IMR-90 (cell line): ENCODE measurements around the gene MAGI2. TPM values are rescaled to one million over a fixed set of nuclear protein-coding genes. Genes with fewer than 3 reads are reported as not detected.

Experiments used
- ATAC-seq: fragments of 200-7000 bp; cut with Tn5 transposase; 2 replicates; pipeline ENCODE4 v1.9.1; 2020; ENCODE audit warnings: low read depth, mild to moderate bottlenecking, moderate library complexity
- BruUV-seq: library from RNA; stranded (reverse); fragments of 400-500 nt; replicated peaks from 2 replicates; lab custom pipeline; 2021; lab: Mats Ljungman, UMichigan
- CTCF ChIA-PET: fragments of 300-600 bp; formaldehyde crosslinking; extraction: SDS; loops from one replicate; lab custom pipeline; 2021; ENCODE audit warnings: antibody characterized with exemption; lab: Yijun Ruan, JAX
- POLR2A ChIA-PET: fragments of 300-600 bp; sonication (Branson Sonifier 250); formaldehyde crosslinking; loops from one replicate; lab custom pipeline; 2022; ENCODE audit warnings: antibody characterized with exemption; ENCODE audit not compliant: unreplicated experiment; lab: Charles Lee
- DNase-seq: peaks from one replicate; pipeline ENCODE4 v3.0.0; 2013
- H2AFZ ChIP-seq: replicated peaks from 2 replicates; pipeline ENCODE3; 2013; ENCODE audit warnings: low read length, mild to moderate bottlenecking; ENCODE audit not compliant: poor library complexity
- H2AK5ac ChIP-seq: 2 replicates; pipeline ENCODE4 v1.6.1; 2013; ENCODE audit warnings: low read depth, low read length, inconsistent platforms
- H2AK9ac ChIP-seq: replicated peaks from 2 replicates; pipeline ENCODE3; 2013; ENCODE audit warnings: mild to moderate bottlenecking, low read depth, low read length, moderate library complexity; ENCODE audit not compliant: poor library complexity
- H2BK120ac ChIP-seq: 2 replicates; pipeline ENCODE4 v1.6.1; 2013; ENCODE audit warnings: low read depth, low read length, inconsistent platforms
- H2BK15ac ChIP-seq: 3 replicates; pipeline ENCODE4 v1.6.1; 2013; ENCODE audit warnings: low read depth, low read length, inconsistent platforms
- H2BK20ac ChIP-seq: 2 replicates; pipeline ENCODE4 v1.6.1; 2013; ENCODE audit warnings: low read depth, mild to moderate bottlenecking, inconsistent platforms, low read length, moderate library complexity
- H2BK5ac ChIP-seq: 2 replicates; pipeline ENCODE4 v1.6.1; 2013; ENCODE audit warnings: mild to moderate bottlenecking, low read depth, low read length, inconsistent platforms; ENCODE audit not compliant: poor library complexity, severe bottlenecking
- H3K14ac ChIP-seq: replicated peaks from 2 replicates; pipeline ENCODE4 v1.6.1; 2013; ENCODE audit warnings: low read depth, low read length, inconsistent platforms
- H3K18ac ChIP-seq: 2 replicates; pipeline ENCODE4 v1.6.1; 2013; ENCODE audit warnings: low read depth, low read length, control low read depth
- H3K23ac ChIP-seq: 2 replicates; pipeline ENCODE4 v1.6.1; 2013; ENCODE audit warnings: low read depth, low read length, inconsistent platforms
- H3K27ac ChIP-seq: 2 replicates; pipeline ENCODE4 v1.5.1; 2013; ENCODE audit warnings: mild to moderate bottlenecking, control low read depth, low read length; ENCODE audit not compliant: insufficient read depth
- H3K27me3 ChIP-seq: 2 replicates; pipeline ENCODE4 v1.6.1; 2013; ENCODE audit warnings: low read length; ENCODE audit not compliant: control insufficient read depth, insufficient read depth
- H3K36me3 ChIP-seq: 2 replicates; pipeline ENCODE4 v1.6.1; 2013; ENCODE audit warnings: low read length, mixed read lengths; ENCODE audit not compliant: control insufficient read depth, insufficient read depth
- H3K4ac ChIP-seq: 2 replicates; pipeline ENCODE4 v1.6.1; 2013; ENCODE audit warnings: low read depth, low read length, inconsistent platforms
- H3K4me1 ChIP-seq: 2 replicates; pipeline ENCODE4 v1.6.1; 2013; ENCODE audit warnings: low read length, mixed read lengths; ENCODE audit not compliant: control insufficient read depth, insufficient read depth
- H3K4me2 ChIP-seq: 2 replicates; pipeline ENCODE4 v1.6.1; 2013; ENCODE audit warnings: low read depth, mild to moderate bottlenecking, control low read depth, low read length, moderate library complexity
- H3K4me3 ChIP-seq: 2 replicates; pipeline ENCODE4 v1.5.1; 2013; ENCODE audit warnings: low read depth, mild to moderate bottlenecking, control low read depth, low read length, moderate library complexity; ENCODE audit not compliant: insufficient read depth
- H3K56ac ChIP-seq: 2 replicates; pipeline ENCODE4 v1.6.1; 2013; ENCODE audit warnings: low read length, inconsistent platforms; ENCODE audit not compliant: insufficient read depth; ENCODE audit errors: extremely low read depth
- H3K79me1 ChIP-seq, 2 experiments: 2 replicates each; pipeline ENCODE4 v1.6.1; 2013; ENCODE audit warnings: low read length in 2 of 2, inconsistent platforms in 1 of 2, low read depth in 1 of 2
- H3K9ac ChIP-seq: 2 replicates; pipeline ENCODE4 v1.6.1; 2013; ENCODE audit warnings: low read depth, low read length, control low read depth
- H3K9me1 ChIP-seq: 2 replicates; pipeline ENCODE4 v1.6.1; 2013; ENCODE audit warnings: low read length, inconsistent platforms; ENCODE audit not compliant: insufficient read depth
- H3K9me3 ChIP-seq: 2 replicates; pipeline ENCODE4 v1.6.1; 2013; ENCODE audit warnings: low read length; ENCODE audit not compliant: control insufficient read depth, insufficient read depth
- H4K20me1 ChIP-seq: 2 replicates; pipeline ENCODE4 v1.6.1; 2013; ENCODE audit warnings: low read length, inconsistent platforms; ENCODE audit not compliant: insufficient read depth
- H4K5ac ChIP-seq: 2 replicates; pipeline ENCODE4 v1.6.1; 2013; ENCODE audit warnings: mild to moderate bottlenecking, low read depth, low read length, control low read depth
- H4K8ac ChIP-seq, 2 experiments: 2 replicates each; pipeline ENCODE4 v1.6.1; 2013; ENCODE audit warnings: low read depth in 2 of 2, low read length in 2 of 2, control low read depth in 1 of 2, inconsistent platforms in 1 of 2
- H4K91ac ChIP-seq: 2 replicates; pipeline ENCODE4 v1.6.1; 2013; ENCODE audit warnings: low read depth, low read length, inconsistent platforms; ENCODE audit not compliant: insufficient read depth
- CEBPB ChIP-seq: IDR thresholded peaks from 2 replicates; pipeline ENCODE4 v1.6.1; 2012; ENCODE audit warnings: low read depth, low read length, improper control_type of control experiment
- CHD1 ChIP-seq: IDR thresholded peaks from 2 replicates; pipeline ENCODE4 v1.6.1; 2012; ENCODE audit warnings: low read depth, low read length, improper control_type of control experiment
- MAFK ChIP-seq: IDR thresholded peaks from 2 replicates; pipeline ENCODE4 v1.6.1; 2012; ENCODE audit warnings: low read depth, low read length, improper control_type of control experiment
- MXI1 ChIP-seq: IDR thresholded peaks from 2 replicates; pipeline ENCODE4 v1.6.1; 2012; ENCODE audit warnings: low read depth, mild to moderate bottlenecking, low read length, moderate library complexity, borderline replicate concordance
- POLR2A ChIP-seq: IDR thresholded peaks from 2 replicates; pipeline ENCODE4 v1.6.1; 2012; ENCODE audit warnings: mild to moderate bottlenecking, low read depth, low read length
- RCOR1 ChIP-seq: IDR thresholded peaks from 2 replicates; pipeline ENCODE4 v1.6.1; 2012; ENCODE audit warnings: mild to moderate bottlenecking, low read length, improper control_type of control experiment; ENCODE audit not compliant: insufficient replicate concordance
- RFX5 ChIP-seq: IDR thresholded peaks from 2 replicates; pipeline ENCODE4 v1.8.0; 2012; ENCODE audit warnings: low read depth, mild to moderate bottlenecking, low read length, moderate library complexity
- SMC3 ChIP-seq: fragments of 150-350 bp; IDR thresholded peaks from 2 replicates; pipeline ENCODE4 v1.6.1; 2016; ENCODE audit warnings: low read depth, mild to moderate bottlenecking, antibody characterized with exemption, low read length, moderate library complexity
- WGBS, 2 experiments: methylation state at CpG; one replicate each; pipeline versions ENCODE4 v1.1.5 to v1.1.7; 2013; ENCODE audit warnings: missing lambda C conversion rate in 2 of 2; ENCODE audit not compliant: insufficient read length in 1 of 2; ENCODE audit errors: extremely low coverage in 2 of 2; 5-methylcytosine and 5-hydroxymethylcytosine counted together
- dilution Hi-C: fragments of 300-500 bp; cut with HindIII; formaldehyde crosslinking; loops from one replicate; pipeline ENCODE4 v1.14.3; 2018; ENCODE audit warnings: low sequenced_read_pairs; ENCODE audit not compliant: unreplicated experiment
- in situ Hi-C: fragments of 300-500 bp; cut with MboI; formaldehyde crosslinking; loops from 3 replicates; pipeline ENCODE4 v1.14.3; 2019; ENCODE audit warnings: low sequenced_read_pairs, inconsistent platforms, mixed read lengths
- intact Hi-C: fragments of 100-400 bp; cut with micrococcal nuclease; formaldehyde crosslinking; loops from 2 replicates; pipeline ENCODE4 v1.10.0; 2022
- polyA plus RNA-seq, 3 experiments: library from polyadenylated mRNA; depleted of rRNA; stranded (reverse); fragments of >200 nt; gene quantifications; 2 replicates each; pipeline ENCODE4 v1.2.3, GENCODE V29; 2012; ENCODE audit warnings: low replicate concordance in 1 of 3
- total RNA-seq: library from RNA; depleted of rRNA; stranded (reverse); fragments of >200 nt; gene quantifications from 2 replicates; pipeline ENCODE4 v1.2.3, GENCODE V29; 2012
- TF ChIP-seq, protein P1 (sequence below): fragments of 150-350 bp; IDR thresholded peaks from 2 replicates; pipeline ENCODE4 v1.6.1; 2017; ENCODE audit warnings: mild to moderate bottlenecking, antibody characterized with exemption, low read length, low read depth
- TF ChIP-seq, protein P2 (sequence below): conservative IDR thresholded peaks from 2 replicates; pipeline ENCODE4 v1.5.1; 2012; ENCODE audit warnings: mild to moderate bottlenecking, low read depth, low read length, improper control_type of control experiment

MAGI2 gene
- total and polyA plus RNA-seq, 2 of the 4 experiments (the other 2 are of a cell fraction): 2.5 to 17.9 TPM

DNA sequence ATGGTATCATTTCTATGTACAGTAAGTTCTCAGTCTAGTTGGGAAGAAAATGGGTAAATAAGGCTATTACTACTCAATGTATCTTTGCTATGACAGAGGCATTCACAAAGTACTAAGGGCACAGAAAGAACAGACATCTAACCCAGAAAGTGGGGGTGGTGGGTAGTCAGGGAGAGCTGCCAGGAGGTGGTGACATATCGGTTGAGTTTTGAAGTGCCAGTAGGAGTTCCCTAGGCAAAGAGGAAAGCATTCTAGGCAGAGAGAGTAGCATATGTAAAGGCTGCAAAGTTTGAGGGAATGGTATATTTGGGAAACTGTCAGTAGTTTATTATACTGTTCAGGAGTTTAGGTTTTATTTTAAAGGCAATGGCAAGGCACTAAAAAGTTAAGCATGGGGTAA is 1372.1 kb downstream of the MAGI2 start:
- H3K4me2 ChIP-seq: no peak overlapping the region

More for the DNA sequence above, 1372.1 kb downstream of the MAGI2 start:
- Histone ChIP-seq H3K27ac (no peak overlapping the region), H2AK9ac (no peak overlapping the region), H3K27me3 (no peaks in the 10 kb centered on the region), H3K18ac (no peak overlapping the region), H3K79me1 (no peaks in the 10 kb centered on the region), H3K56ac (no peak overlapping the region), H3K9me1 (peaks cover 7% of the 10 kb centered on the region; the same call in 1 of the 2 replicates), H2AK5ac (no peak overlapping the region; the same call in 1 of the 2 replicates), H2BK120ac (no peak overlapping the region), H3K9ac (no peak overlapping the region), H4K20me1 (no peaks in the 10 kb centered on the region), H3K4me3 (no peak overlapping the region), H4K91ac (no peak overlapping the region), H4K5ac (no peak overlapping the region), H3K23ac (no peak overlapping the region), H3K4me1 (peaks cover 14% of the 10 kb centered on the region), H2BK5ac (no peak overlapping the region), H3K9me3 (no peaks in the 10 kb centered on the region), H4K8ac (no peak overlapping the region), H2BK15ac (no peak overlapping the region), H3K14ac (no peak overlapping the region), H2AFZ (no peak overlapping the region), H3K36me3 (no peaks in the 10 kb centered on the region), H3K4ac (no peak overlapping the region), H2BK20ac (no peak overlapping the region)
- POLR2A ChIA-PET: no interaction called here
- ATAC-seq: no peak
- BruUV-seq: no TSS peak
- intact Hi-C loops: no loop called here
- dilution Hi-C loops: no loop called here
- CTCF ChIA-PET: no interaction called here
- TF ChIP-seq RFX5: no peak
- TF ChIP-seq SMC3: no peak
- TF ChIP-seq MAFK: no peak
- TF ChIP-seq CHD1: no peak
- TF ChIP-seq, protein P1, sequence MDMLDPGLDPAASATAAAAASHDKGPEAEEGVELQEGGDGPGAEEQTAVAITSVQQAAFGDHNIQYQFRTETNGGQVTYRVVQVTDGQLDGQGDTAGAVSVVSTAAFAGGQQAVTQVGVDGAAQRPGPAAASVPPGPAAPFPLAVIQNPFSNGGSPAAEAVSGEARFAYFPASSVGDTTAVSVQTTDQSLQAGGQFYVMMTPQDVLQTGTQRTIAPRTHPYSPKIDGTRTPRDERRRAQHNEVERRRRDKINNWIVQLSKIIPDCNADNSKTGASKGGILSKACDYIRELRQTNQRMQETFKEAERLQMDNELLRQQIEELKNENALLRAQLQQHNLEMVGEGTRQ: no peak
- no peak for TF ChIP-seq POLR2A
- TF ChIP-seq RCOR1: no peak
- TF ChIP-seq, protein P2, sequence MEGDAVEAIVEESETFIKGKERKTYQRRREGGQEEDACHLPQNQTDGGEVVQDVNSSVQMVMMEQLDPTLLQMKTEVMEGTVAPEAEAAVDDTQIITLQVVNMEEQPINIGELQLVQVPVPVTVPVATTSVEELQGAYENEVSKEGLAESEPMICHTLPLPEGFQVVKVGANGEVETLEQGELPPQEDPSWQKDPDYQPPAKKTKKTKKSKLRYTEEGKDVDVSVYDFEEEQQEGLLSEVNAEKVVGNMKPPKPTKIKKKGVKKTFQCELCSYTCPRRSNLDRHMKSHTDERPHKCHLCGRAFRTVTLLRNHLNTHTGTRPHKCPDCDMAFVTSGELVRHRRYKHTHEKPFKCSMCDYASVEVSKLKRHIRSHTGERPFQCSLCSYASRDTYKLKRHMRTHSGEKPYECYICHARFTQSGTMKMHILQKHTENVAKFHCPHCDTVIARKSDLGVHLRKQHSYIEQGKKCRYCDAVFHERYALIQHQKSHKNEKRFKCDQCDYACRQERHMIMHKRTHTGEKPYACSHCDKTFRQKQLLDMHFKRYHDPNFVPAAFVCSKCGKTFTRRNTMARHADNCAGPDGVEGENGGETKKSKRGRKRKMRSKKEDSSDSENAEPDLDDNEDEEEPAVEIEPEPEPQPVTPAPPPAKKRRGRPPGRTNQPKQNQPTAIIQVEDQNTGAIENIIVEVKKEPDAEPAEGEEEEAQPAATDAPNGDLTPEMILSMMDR: no peak
- no peak for TF ChIP-seq CEBPB
- no peak for TF ChIP-seq MXI1
- in situ Hi-C loops: no loop called here
- 86% methylated on average over 1 of the region's 1 CpG; no CpG with 5 or more reads in 1 of the 2 experiments for WGBS, 2 experiments
- DNase-seq: no peak
